Astrocyte of the cerebellum (primary cell): ENCODE data around the gene LSS.

Experiments used
- DNase-seq: peaks from one replicate; pipeline ENCODE4 v3.0.0-alpha.2; 2011; ENCODE audit warnings: low read depth
- H3K4me3 ChIP-seq: 2 replicates; pipeline ENCODE4 v1.5.1; 2011; ENCODE audit warnings: mild to moderate bottlenecking, low read depth, low read length, moderate library complexity
- in situ Hi-C: cut with HindIII; loops from 2 replicates; pipeline ENCODE4 v1.10.0; 2017; ENCODE audit warnings: low sequenced_read_pairs
- TF ChIP-seq, protein P1 (sequence below): IDR thresholded peaks from 2 replicates; pipeline ENCODE4 v1.5.1; 2012; ENCODE audit warnings: low read length, low read depth, moderate library complexity, mild to moderate bottlenecking; ENCODE audit errors: missing control alignments

LSS gene

DNA sequence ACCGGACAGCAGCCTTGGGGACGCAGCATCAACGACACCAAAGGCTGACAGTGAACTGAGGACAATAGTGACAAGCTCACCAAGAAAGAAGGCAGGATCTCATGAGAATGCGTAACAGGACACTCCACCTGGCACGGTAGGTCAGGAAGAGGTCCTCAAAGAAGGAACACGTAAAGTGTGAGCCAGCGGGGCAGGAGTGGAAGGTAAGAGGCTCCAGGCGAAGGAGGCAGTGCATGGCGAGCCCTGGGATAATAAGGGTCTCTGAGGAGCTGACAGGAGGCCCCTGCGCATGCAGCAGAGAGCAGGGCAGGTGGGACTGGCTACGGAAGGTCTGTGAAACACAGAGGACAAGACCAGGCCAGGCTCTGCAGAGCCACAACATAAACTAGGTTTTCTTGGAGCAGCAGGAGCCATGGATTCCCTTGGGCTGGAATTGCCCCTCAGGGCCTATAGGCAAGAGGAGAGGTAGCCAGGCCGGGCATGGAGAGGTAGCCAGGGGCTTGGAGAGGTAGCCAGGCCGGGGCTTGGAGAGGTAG lies 8.2 kb downstream of the LSS start:
- H3K4me3 ChIP-seq = no peak overlapping the region
- no peak for DNase-seq
- in situ Hi-C loops = no loop called here
- TF ChIP-seq, protein P1, sequence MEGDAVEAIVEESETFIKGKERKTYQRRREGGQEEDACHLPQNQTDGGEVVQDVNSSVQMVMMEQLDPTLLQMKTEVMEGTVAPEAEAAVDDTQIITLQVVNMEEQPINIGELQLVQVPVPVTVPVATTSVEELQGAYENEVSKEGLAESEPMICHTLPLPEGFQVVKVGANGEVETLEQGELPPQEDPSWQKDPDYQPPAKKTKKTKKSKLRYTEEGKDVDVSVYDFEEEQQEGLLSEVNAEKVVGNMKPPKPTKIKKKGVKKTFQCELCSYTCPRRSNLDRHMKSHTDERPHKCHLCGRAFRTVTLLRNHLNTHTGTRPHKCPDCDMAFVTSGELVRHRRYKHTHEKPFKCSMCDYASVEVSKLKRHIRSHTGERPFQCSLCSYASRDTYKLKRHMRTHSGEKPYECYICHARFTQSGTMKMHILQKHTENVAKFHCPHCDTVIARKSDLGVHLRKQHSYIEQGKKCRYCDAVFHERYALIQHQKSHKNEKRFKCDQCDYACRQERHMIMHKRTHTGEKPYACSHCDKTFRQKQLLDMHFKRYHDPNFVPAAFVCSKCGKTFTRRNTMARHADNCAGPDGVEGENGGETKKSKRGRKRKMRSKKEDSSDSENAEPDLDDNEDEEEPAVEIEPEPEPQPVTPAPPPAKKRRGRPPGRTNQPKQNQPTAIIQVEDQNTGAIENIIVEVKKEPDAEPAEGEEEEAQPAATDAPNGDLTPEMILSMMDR = no peak

DNA sequence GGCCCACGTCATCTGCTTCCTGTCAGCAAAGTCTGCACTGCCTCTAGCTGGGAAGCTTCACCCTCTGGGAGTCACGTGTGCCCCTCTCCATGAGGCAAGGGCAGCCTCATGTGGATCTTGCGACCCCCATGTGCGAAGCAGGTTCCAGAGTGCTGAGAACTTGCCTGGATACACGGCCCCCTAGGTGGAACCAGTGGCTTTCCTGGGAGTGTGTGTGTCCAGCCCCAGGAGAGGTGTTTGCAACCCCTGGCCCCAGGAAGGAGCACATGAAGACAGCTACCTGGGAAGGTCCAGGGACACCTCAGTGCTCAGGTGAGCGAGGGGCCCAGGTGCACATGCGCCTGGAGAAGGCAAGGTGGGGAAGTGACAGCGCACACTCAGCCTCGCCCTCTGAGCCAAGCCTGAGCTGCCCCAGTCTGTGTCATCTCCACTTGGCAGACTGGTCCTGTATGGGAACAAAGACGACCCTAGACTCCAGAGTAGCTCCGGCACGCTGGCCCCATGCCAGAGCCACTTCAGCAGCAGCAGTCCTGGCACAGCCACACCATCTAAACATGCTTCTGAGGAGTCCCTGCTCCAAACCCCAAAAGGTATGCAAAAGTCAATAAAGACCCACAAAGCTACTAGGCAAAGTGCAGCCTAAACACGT lies 8.9 kb downstream of the LSS start:
- in situ Hi-C loops = no loop called here
- DNase-seq = no peak
- TF ChIP-seq, protein P1 = no peak
- H3K4me3 ChIP-seq = no peak overlapping the region

DNA sequence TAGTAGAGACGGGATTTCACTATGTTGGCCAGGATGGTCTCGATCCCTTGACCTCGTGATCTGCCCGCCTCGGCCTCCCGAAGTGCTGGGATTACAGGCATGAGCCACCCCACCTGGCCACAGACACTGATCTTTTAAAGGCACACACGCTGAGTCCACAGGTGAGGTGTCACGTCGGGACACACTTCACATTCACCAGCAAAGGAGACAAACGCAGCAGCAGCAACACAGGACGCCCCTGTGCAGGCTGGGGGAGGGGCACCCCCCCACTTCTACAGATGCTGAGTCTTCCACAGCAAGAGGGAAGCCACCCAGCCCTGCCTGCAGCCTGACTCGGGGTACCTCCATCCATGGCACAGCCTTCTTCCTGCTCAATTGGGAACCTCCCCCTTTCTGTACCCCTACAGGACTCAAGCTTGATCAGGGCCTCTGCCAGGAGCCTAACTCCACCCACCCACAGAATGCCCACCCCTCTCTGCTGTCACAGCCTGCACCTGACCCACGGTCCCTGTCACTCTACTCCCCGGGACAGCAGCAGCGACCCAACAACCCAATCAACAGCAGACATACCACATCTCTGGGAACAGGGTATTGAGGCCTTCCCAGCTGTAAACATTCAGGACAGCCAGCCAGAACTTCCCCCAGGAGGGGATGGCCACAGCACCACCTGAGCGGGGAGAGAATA lies 9.5 kb downstream of the LSS start:
- no peak overlapping the region for H3K4me3 ChIP-seq
- in situ Hi-C loops = no loop called here
- TF ChIP-seq, protein P1 = no peak
- DNase-seq = no peak

DNA sequence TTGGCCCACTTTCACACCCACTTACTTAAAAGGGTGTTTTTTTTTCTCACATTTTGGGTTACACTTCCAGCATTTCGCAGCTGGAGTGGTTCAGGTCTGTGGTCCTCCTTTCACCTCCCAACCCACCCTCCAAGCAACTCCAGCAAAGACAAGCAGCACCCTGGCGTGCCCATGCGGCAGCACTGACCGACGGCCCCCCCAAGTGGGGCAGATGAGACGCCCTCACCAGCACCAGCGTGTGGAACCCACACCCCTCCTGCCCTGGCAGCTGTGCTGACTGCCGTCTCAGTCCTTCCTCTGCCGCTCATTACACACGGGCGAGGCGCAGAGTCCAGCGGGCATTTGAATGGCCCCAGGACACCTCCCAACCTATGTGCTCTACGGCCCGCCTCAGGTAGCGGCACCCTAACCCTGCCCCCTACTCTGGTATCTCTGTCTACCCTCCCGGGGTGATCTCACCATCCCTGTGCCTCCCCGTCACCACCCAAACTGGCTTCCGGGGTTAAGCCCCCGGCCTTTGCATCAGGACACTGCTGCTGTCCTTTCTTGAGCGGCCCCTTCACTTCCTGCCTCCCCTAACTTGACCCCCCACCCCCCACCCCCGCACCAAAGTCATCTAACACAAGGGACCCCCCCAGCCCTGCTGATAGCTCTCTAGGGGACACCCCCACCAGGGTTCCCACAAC lies 10.9 kb downstream of the LSS start:
- TF ChIP-seq, protein P1 = no peak
- in situ Hi-C loops = no loop called here
- H3K4me3 ChIP-seq = no peak overlapping the region
- DNase-seq = no peak

DNA sequence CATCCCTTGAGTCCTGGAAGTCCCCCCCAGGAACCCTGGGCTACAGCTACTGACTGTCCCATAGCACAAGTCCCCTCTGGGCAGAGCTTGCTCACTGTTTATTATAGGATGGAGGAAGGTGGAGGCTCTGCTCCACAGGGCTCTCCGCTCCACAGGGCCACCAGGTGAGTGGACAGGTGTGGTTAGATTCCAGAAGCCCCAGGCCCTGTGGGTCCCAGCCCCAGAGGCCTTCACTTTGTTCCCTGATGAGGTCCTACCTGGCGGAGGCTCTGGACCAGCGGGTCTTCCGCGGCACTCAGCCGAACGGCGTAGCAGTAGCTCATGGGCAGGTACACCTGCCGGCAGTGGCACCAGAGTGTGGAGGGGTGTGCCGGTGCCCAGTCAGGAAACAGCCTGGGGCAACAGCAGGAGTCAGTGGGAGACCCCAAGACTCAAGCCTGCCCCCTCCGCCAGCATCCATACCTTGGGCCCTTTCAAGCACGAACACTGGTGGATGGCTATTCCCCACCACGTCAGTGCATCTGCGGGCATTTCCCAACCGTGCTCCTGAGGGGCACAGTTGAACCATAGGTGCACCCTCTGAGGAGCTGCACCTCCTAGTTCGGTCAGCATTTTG lies 12.3 kb downstream of the LSS start:
- TF ChIP-seq, protein P1 = no peak
- in situ Hi-C loops = no loop called here

DNA sequence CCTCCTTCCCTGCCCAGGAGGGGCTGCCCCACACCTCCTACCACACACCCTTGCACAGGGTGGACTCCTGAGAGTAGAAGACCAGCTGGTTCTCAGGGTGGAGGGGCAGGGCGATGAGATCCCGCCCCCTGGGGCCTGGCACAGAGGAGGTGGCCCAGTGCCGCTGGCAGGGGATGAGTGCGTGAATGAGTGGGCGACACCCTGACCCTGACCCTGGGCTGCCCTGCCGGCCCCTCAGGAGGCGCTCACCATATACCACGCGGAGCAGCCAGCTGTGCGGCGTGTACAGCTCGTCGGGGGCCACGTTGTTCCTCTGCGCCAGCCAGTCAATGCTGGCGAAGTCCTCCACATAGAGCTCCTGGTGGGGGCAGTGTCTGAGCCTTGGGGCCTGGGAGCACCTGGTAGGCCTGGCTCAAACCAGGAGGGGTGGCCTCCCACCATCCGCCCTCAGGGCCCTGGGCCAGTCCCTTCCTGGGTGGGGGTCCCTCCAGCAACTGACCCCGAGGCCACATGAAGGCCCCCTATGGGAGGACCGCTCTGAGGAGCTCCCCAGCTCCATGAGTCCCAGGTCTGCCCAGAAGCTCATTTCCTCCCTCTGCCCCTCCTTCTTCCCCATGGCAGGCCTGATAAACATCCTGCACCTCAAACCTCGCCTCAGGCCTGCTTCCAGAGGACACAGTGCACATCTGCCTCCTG lies 13.0 kb downstream of the LSS start:
- TF ChIP-seq, protein P1 = no peak
- no peak overlapping the region for H3K4me3 ChIP-seq
- DNase-seq = no peak
- in situ Hi-C loops = no loop called here

More for the DNA sequence above, 12.3 kb downstream of the LSS start:
- no peak overlapping the region for H3K4me3 ChIP-seq
- DNase-seq = no peak
